HCT116 (cell line): ENCODE results near the gene SMYD3. TPM values are rescaled to one million over a fixed set of nuclear protein-coding genes. Genes with fewer than 3 reads are reported as not detected.

ENCODE experiments used
- ATAC-seq: fragments of 200-7000 bp; cut with Tn5 transposase; 2 replicates; pipeline ENCODE4 v1.9.1; 2020; ENCODE audit warnings: mild to moderate bottlenecking, moderate library complexity
- BruUV-seq: library from RNA; stranded (reverse); fragments of 400-500 nt; replicated peaks from 2 replicates; lab custom pipeline; 2021; lab: Mats Ljungman, UMichigan
- CTCF ChIA-PET: fragments of 300-600 bp; sonication (Branson Sonifier 250); formaldehyde crosslinking; loops from one replicate; lab custom pipeline; 2021; ENCODE audit warnings: antibody characterized with exemption; lab: Charles Lee
- POLR2A ChIA-PET: fragments of 300-600, 350-600 bp; sonication (Branson Sonifier 250); formaldehyde crosslinking; loops from one replicate; lab custom pipeline; 2021; ENCODE audit warnings: antibody characterized with exemption; lab: Charles Lee
- RAD21 ChIA-PET, 2 experiments: fragments of 300-600 bp; sonication (Branson Sonifier 250); formaldehyde crosslinking; loops; one replicate each; lab custom pipeline; 2023; ENCODE audit warnings: low total read pairs in 2 of 2; ENCODE audit not compliant: uncharacterized antibody in 2 of 2, unreplicated experiment in 2 of 2, low non-redundant PET in 1 of 2; lab: Charles Lee
- DNase-seq: peaks from one replicate; pipeline ENCODE4 v3.0.0-alpha.2; 2010; ENCODE audit warnings: low read depth, low spot score
- H2AFZ ChIP-seq: fragments of 200-600 bp; shearing (Covaris generic), sonication (generic); 2 replicates; pipeline ENCODE4 v1.6.1; 2017; ENCODE audit warnings: low read depth, mixed run types, mixed read lengths, antibody characterized with exemption, low read length; ENCODE audit not compliant: poor library complexity, severe bottlenecking
- H3K27ac ChIP-seq: 2 replicates; pipeline ENCODE4 v1.5.1; 2012; ENCODE audit warnings: low read depth, low read length
- H3K27me3 ChIP-seq: fragments of 200-600 bp; sonication (generic); 2 replicates; pipeline ENCODE4 v1.6.1; 2016; ENCODE audit warnings: mixed run types, low read length, mixed read lengths; ENCODE audit not compliant: insufficient read depth
- H3K36me3 ChIP-seq, 2 experiments: fragments of 200-500 bp in 1 of 2; fragments of 200-600 bp in 1 of 2; sonication (Bioruptor generic) in 1 of 2; sonication (generic) in 1 of 2; 2 replicates each; pipeline versions ENCODE4 v1.5.1 to v1.6.1; 2014 to 2016; ENCODE audit warnings: low read length in 2 of 2, inconsistent platforms in 1 of 2, mixed read lengths in 1 of 2, mixed run types in 1 of 2; ENCODE audit not compliant: insufficient read depth in 2 of 2, control insufficient read depth in 1 of 2
- H3K4me1 ChIP-seq, 2 experiments: fragments of 200-600 bp in 1 of 2; sonication (generic) in 1 of 2; 2 replicates each; pipeline versions ENCODE4 v1.5.1 to v1.6.1; 2012 to 2017; ENCODE audit warnings: low read length in 2 of 2, inconsistent platforms in 1 of 2, mild to moderate bottlenecking in 1 of 2, mixed read lengths in 1 of 2, mixed run types in 1 of 2, moderate library complexity in 1 of 2; ENCODE audit not compliant: insufficient read depth in 2 of 2, control insufficient read depth in 1 of 2
- H3K4me2 ChIP-seq: fragments of 200-600 bp; sonication (generic); 2 replicates; pipeline ENCODE4 v1.6.1; 2017; ENCODE audit warnings: mixed run types, low read length, mixed read lengths
- H3K4me3 ChIP-seq, 2 experiments: fragments of 200-600 bp in 1 of 2; sonication (generic) in 1 of 2; replicated peaks in 1 of 2; 2 replicates each; pipeline ENCODE4 v1.5.1; 2011 to 2016; ENCODE audit warnings: low read length in 2 of 2, control low read depth in 1 of 2, low read depth in 1 of 2, mild to moderate bottlenecking in 1 of 2, mixed read lengths in 1 of 2, mixed run types in 1 of 2
- H3K79me2 ChIP-seq: fragments of 200-600 bp; sonication (generic); 2 replicates; pipeline ENCODE4 v1.6.1; 2017; ENCODE audit warnings: mild to moderate bottlenecking, mixed run types, low read length, moderate library complexity, mixed read lengths; ENCODE audit not compliant: insufficient read depth
- H3K9ac ChIP-seq: fragments of 200-600 bp; sonication (generic); 2 replicates; pipeline ENCODE4 v1.6.1; 2016; ENCODE audit warnings: low read length, mixed read lengths
- H3K9me2 ChIP-seq: fragments of 200-600 bp; sonication (generic), shearing (Covaris generic); 2 replicates; pipeline ENCODE4 v1.6.1; 2017; ENCODE audit warnings: mixed run types, mild to moderate bottlenecking, moderate library complexity; ENCODE audit not compliant: insufficient read depth
- H3K9me3 ChIP-seq, 2 experiments: fragments of 200-500 bp in 1 of 2; fragments of 200-600 bp in 1 of 2; sonication (Bioruptor generic) in 1 of 2; sonication (generic) in 1 of 2; 2 replicates each; pipeline ENCODE4 v1.6.1; 2014 to 2017; ENCODE audit warnings: low read length in 2 of 2, mixed read lengths in 2 of 2, inconsistent platforms in 1 of 2, low read depth in 1 of 2, mild to moderate bottlenecking in 1 of 2, mixed run types in 1 of 2, moderate library complexity in 1 of 2; ENCODE audit not compliant: control insufficient read depth in 1 of 2, insufficient read depth in 1 of 2
- H4K20me1 ChIP-seq: fragments of 200-600 bp; sonication (generic), shearing (Covaris generic); 2 replicates; pipeline ENCODE4 v1.6.1; 2017; ENCODE audit warnings: mixed run types, mild to moderate bottlenecking, moderate library complexity; ENCODE audit not compliant: insufficient read depth
- ATF3 ChIP-seq: IDR thresholded peaks from 2 replicates; pipeline ENCODE4 v1.6.1; 2012
- CBX3 ChIP-seq: IDR thresholded peaks from 2 replicates; pipeline ENCODE4 v1.6.1; 2012; ENCODE audit warnings: low read depth
- EGR1 ChIP-seq: IDR thresholded peaks from 2 replicates; pipeline ENCODE4 v1.6.1; 2012; ENCODE audit warnings: low read depth
- ELF1 ChIP-seq: IDR thresholded peaks from 2 replicates; pipeline ENCODE4 v1.6.1; 2012; ENCODE audit warnings: low read depth, borderline replicate concordance
- EZH2phosphoT487 ChIP-seq: fragments of 200-600 bp; IDR thresholded peaks from 2 replicates; pipeline ENCODE4 v1.6.1; 2018; ENCODE audit warnings: antibody characterized with exemption, borderline replicate concordance
- FOSL1 ChIP-seq: IDR thresholded peaks from 2 replicates; pipeline ENCODE4 v1.6.1; 2012; ENCODE audit warnings: low read depth
- MAX ChIP-seq: IDR thresholded peaks from 2 replicates; pipeline ENCODE4 v1.6.1; 2012
- POLR2A ChIP-seq: IDR thresholded peaks from 2 replicates; pipeline ENCODE4 v1.7.0; 2011; ENCODE audit warnings: borderline replicate concordance; ENCODE audit not compliant: insufficient read depth, insufficient read length; ENCODE audit errors: extremely low read depth
- SIN3A ChIP-seq: IDR thresholded peaks from 2 replicates; pipeline ENCODE4 v1.6.1; 2012; ENCODE audit warnings: low read depth
- SP1 ChIP-seq: IDR thresholded peaks from 2 replicates; pipeline ENCODE4 v1.6.1; 2012; ENCODE audit warnings: low read depth
- SRF ChIP-seq: IDR thresholded peaks from 2 replicates; pipeline ENCODE4 v1.6.1; 2012; ENCODE audit warnings: low read depth
- TCF7L2 ChIP-seq: IDR thresholded peaks from 2 replicates; pipeline ENCODE4 v1.7.0; 2011; ENCODE audit warnings: borderline replicate concordance, inconsistent platforms; ENCODE audit not compliant: insufficient read depth, insufficient read length; ENCODE audit errors: extremely low read depth
- YY1 ChIP-seq: IDR thresholded peaks from 2 replicates; pipeline ENCODE4 v1.6.1; 2011; ENCODE audit warnings: low read length, low read depth, moderate library complexity, mild to moderate bottlenecking; ENCODE audit not compliant: insufficient replicate concordance; ENCODE audit errors: extremely low read depth
- ZBTB33 ChIP-seq: IDR thresholded peaks from 2 replicates; pipeline ENCODE4 v1.6.1; 2011; ENCODE audit warnings: mild to moderate bottlenecking, low read length, moderate library complexity; ENCODE audit not compliant: insufficient replicate concordance; ENCODE audit errors: extremely low read depth
- ZNF274 ChIP-seq: fragments of 200-500 bp; sonication (Bioruptor generic); IDR thresholded peaks from 2 replicates; pipeline ENCODE4 v1.6.1; 2014; ENCODE audit warnings: mild to moderate bottlenecking, low read depth, low read length, inconsistent platforms
- intact Hi-C: fragments of 100-400 bp; cut with micrococcal nuclease; formaldehyde crosslinking; loops from 2 replicates; pipeline ENCODE4 v1.10.0; 2022
- total RNA-seq: library from RNA; stranded (reverse); gene quantifications from one replicate; pipeline ENCODE4 v1.2.1, GENCODE V29; 2021; ENCODE audit not compliant: unreplicated experiment

SMYD3 gene
- total RNA-seq, 1 experiment from 2014 or later: 33.6 TPM

- no peak for TF ChIP-seq EZH2phosphoT487
- TF ChIP-seq SRF: no peak
- TF ChIP-seq SIN3A: no peak
- no peak for TF ChIP-seq POLR2A
- TF ChIP-seq ZNF274: no peak
- no peak for TF ChIP-seq MAX
- no peak for TF ChIP-seq EGR1
- no peak for TF ChIP-seq TCF7L2
Measured at GRCh38 chr1:246506367-246506673, 759 bp downstream of the SMYD3 start (continued).

GRCh38 chr1:246503341-246503740, 3.7 kb downstream of the SMYD3 start:
- H3K9ac ChIP-seq: no peak overlapping the region
- ChIA-PET POLR2A (no interaction called here), RAD21 (no interaction called here), CTCF (no interaction called here)
- no TSS peak for BruUV-seq
- ATAC-seq (no peak), DNase-seq (no peak)
- no peaks in the 10 kb centered on the region; a peak in 1 of 4 replicates for H3K36me3 ChIP-seq
- H3K79me2 ChIP-seq: 0 out of 2 replicates have a peak, but pooled peaks cover 2% of the 10 kb centered on the region
- intact Hi-C loops: no loop called here
- H3K4me3 ChIP-seq: no peak overlapping the region
- H3K9me2 ChIP-seq: no peaks in the 10 kb centered on the region
- H3K9me3 ChIP-seq: no peaks in the 10 kb centered on the region
- TF ChIP-seq FOSL1: no peak
- no peak for TF ChIP-seq CBX3
- TF ChIP-seq ATF3: no peak
- no peak for TF ChIP-seq SP1
- TF ChIP-seq EGR1: no peak
- no peak for TF ChIP-seq YY1
- no peak for TF ChIP-seq ZBTB33
- no peak for TF ChIP-seq ELF1
- no peak overlapping the region for H3K27ac ChIP-seq
- no peaks in the 10 kb centered on the region for H4K20me1 ChIP-seq
- H3K4me1 ChIP-seq: peaks cover 0 to 13% of the 10 kb centered on the region in 2 experiments; a peak in 2 of 4 replicates
- H3K27me3 ChIP-seq: no peaks in the 10 kb centered on the region
- H2AFZ ChIP-seq: no peak overlapping the region
- H3K4me2 ChIP-seq: no peak overlapping the region
